PC-9 (cell line): Measurements from ENCODE around the gene DDX10. TPM values are rescaled to one million over a fixed set of nuclear protein-coding genes. Genes with fewer than 3 reads are reported as not detected.

ENCODE experiments used
- BruUV-seq: library from RNA; stranded (reverse); fragments of 400-500 nt; replicated peaks from 2 replicates; lab custom pipeline; 2021; lab: Mats Ljungman, UMichigan
- CTCF ChIA-PET: fragments of 300-600 bp; sonication (Branson Sonifier 250); formaldehyde crosslinking; loops from one replicate; lab custom pipeline; 2022; ENCODE audit warnings: antibody characterized with exemption; lab: Charles Lee
- POLR2A ChIA-PET: fragments of 300-600 bp; sonication (Branson Sonifier 250); formaldehyde crosslinking; loops from one replicate; lab custom pipeline; 2022; ENCODE audit warnings: antibody characterized with exemption; ENCODE audit not compliant: unreplicated experiment; lab: Charles Lee
- DNase-seq, 2 experiments: peaks; one replicate each; pipeline versions ENCODE4 v3.0.0 to v3.0.0-alpha.2; 2015 to 2022; ENCODE audit warnings: mixed read lengths in 1 of 2
- H2AFZ ChIP-seq: fragments of 200-600 bp; sonication (generic); 2 replicates; pipeline ENCODE4 v1.8.1; 2017; ENCODE audit warnings: antibody characterized with exemption
- H3F3A ChIP-seq: fragments of 200-600 bp; sonication (generic); 2 replicates; pipeline ENCODE4 v1.8.1; 2017; ENCODE audit warnings: antibody characterized with exemption, mild to moderate bottlenecking, low read depth; ENCODE audit not compliant: insufficient read depth
- H3K27ac ChIP-seq: fragments of 200-600 bp; sonication (generic); 2 replicates; pipeline ENCODE4 v1.6.1; 2016; ENCODE audit warnings: mixed run types
- H3K27me3 ChIP-seq: fragments of 200-600 bp; sonication (generic); 2 replicates; pipeline ENCODE4 v1.6.1; 2016; ENCODE audit warnings: low read depth, mixed run types; ENCODE audit not compliant: insufficient read depth
- H3K36me3 ChIP-seq: fragments of 200-600 bp; sonication (generic); 2 replicates; pipeline ENCODE4 v1.6.1; 2016; ENCODE audit warnings: low read depth, mixed run types
- H3K4me1 ChIP-seq: fragments of 200-600 bp; sonication (generic); replicated peaks from 2 replicates; pipeline ENCODE4 v1.6.1; 2016; ENCODE audit warnings: mixed run types; ENCODE audit not compliant: insufficient read depth
- H3K4me2 ChIP-seq: fragments of 200-600 bp; sonication (generic); 2 replicates; pipeline ENCODE4 v1.6.1; 2017; ENCODE audit warnings: mixed run types
- H3K4me3 ChIP-seq: fragments of 200-600 bp; sonication (generic); 2 replicates; pipeline ENCODE4 v1.6.1; 2016; ENCODE audit warnings: mixed run types
- H3K79me2 ChIP-seq: fragments of 200-600 bp; sonication (generic); 2 replicates; pipeline ENCODE4 v1.6.1; 2017; ENCODE audit warnings: low read depth, mixed run types
- H3K9me2 ChIP-seq: fragments of 200-600 bp; sonication (generic); 2 replicates; pipeline ENCODE4 v1.8.1; 2017; ENCODE audit warnings: mild to moderate bottlenecking; ENCODE audit not compliant: insufficient read depth
- H3K9me3 ChIP-seq: fragments of 200-600 bp; sonication (generic); 2 replicates; pipeline ENCODE4 v1.8.1; 2016; ENCODE audit warnings: low read depth; ENCODE audit not compliant: insufficient read depth
- H4K20me1 ChIP-seq: fragments of 200-600 bp; sonication (generic); 2 replicates; pipeline ENCODE4 v1.8.1; 2017; ENCODE audit not compliant: insufficient read depth
- EZH2 ChIP-seq: fragments of 200-600 bp; sonication (generic); IDR thresholded peaks from 2 replicates; pipeline ENCODE4 v1.8.0; 2017; ENCODE audit warnings: antibody characterized with exemption, low read depth
- intact Hi-C: fragments of 100-400 bp; cut with micrococcal nuclease; formaldehyde crosslinking; loops from one replicate; pipeline ENCODE4 v1.10.0; 2022; ENCODE audit not compliant: unreplicated experiment
- total RNA-seq: library from RNA; stranded (reverse); gene quantifications from 2 replicates; pipeline ENCODE4 v1.2.3, GENCODE V29; 2021
- TF ChIP-seq, protein P1 (sequence below): fragments of 200-600 bp; sonication (generic); conservative IDR thresholded peaks from 2 replicates; pipeline ENCODE4 v1.6.1; 2017; ENCODE audit warnings: mixed run types, antibody characterized with exemption, mild to moderate bottlenecking, moderate library complexity

DDX10 gene
- total RNA-seq, 1 experiment from 2014 or later, result 26.4 TPM

DNA sequence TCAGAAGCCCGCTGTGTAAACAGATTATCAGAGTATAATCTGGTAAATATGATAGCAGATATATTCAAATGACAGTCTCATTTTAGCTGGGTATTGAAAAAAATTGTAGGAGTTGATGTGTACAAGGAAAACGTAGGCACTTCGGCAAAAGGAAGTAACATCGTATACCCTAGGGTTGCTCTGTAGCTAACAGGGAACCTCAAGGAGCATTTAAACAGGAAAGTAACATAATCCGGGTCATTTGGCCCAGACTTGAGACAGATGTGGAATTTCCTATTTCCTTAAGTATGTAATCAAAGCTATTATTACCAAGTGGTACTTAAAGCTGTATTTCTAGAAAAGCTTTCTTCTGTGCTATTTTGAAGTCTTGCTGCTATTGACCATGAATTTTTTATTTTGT, 215.6 kb downstream of the DDX10 start:
- CTCF ChIA-PET, result interaction anchor here (0.6 kb wide), 1 partner anchor 95 kb away, joined by 3 read pairs; no protein-coding TSS in a partner anchor
- POLR2A ChIA-PET, result no interaction called here
- H3K4me3 ChIP-seq, result no peak overlapping the region
- intact Hi-C loops, result no loop called here
- no peaks in the 10 kb centered on the region for H3K36me3 ChIP-seq
- H3K27ac ChIP-seq, result no peak overlapping the region
- no peaks in the 10 kb centered on the region for H3K79me2 ChIP-seq
- H2AFZ ChIP-seq, result no peak overlapping the region
- H3K27me3 ChIP-seq, result no peaks in the 10 kb centered on the region
- TF ChIP-seq, protein P1, sequence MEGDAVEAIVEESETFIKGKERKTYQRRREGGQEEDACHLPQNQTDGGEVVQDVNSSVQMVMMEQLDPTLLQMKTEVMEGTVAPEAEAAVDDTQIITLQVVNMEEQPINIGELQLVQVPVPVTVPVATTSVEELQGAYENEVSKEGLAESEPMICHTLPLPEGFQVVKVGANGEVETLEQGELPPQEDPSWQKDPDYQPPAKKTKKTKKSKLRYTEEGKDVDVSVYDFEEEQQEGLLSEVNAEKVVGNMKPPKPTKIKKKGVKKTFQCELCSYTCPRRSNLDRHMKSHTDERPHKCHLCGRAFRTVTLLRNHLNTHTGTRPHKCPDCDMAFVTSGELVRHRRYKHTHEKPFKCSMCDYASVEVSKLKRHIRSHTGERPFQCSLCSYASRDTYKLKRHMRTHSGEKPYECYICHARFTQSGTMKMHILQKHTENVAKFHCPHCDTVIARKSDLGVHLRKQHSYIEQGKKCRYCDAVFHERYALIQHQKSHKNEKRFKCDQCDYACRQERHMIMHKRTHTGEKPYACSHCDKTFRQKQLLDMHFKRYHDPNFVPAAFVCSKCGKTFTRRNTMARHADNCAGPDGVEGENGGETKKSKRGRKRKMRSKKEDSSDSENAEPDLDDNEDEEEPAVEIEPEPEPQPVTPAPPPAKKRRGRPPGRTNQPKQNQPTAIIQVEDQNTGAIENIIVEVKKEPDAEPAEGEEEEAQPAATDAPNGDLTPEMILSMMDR, result no peak
- TF ChIP-seq EZH2, result no peak
- H3K9me3 ChIP-seq, result no peaks in the 10 kb centered on the region
- H3F3A ChIP-seq, result no peaks in the 10 kb centered on the region; the same call in 1 of the 2 replicates
- no peaks in the 10 kb centered on the region for H4K20me1 ChIP-seq
- H3K4me2 ChIP-seq, result no peak overlapping the region
- no peaks in the 10 kb centered on the region for H3K9me2 ChIP-seq
- BruUV-seq, result no TSS peak
- no peaks in the 10 kb centered on the region for H3K4me1 ChIP-seq
- DNase-seq, result no peak

GRCh38 chr11:108881131-108881530, 216.3 kb downstream of the DDX10 start:
- CTCF ChIA-PET, result no interaction called here
- Histone ChIP-seq H3K4me1 (no peaks in the 10 kb centered on the region), H3K9me2 (no peaks in the 10 kb centered on the region), H3K4me2 (no peak overlapping the region), H3K36me3 (no peaks in the 10 kb centered on the region), H4K20me1 (no peaks in the 10 kb centered on the region), H3K9me3 (no peaks in the 10 kb centered on the region), H3K27me3 (no peaks in the 10 kb centered on the region), H3F3A (no peaks in the 10 kb centered on the region; the same call in 1 of the 2 replicates), H3K79me2 (no peaks in the 10 kb centered on the region), H2AFZ (no peak overlapping the region), H3K4me3 (no peak overlapping the region), H3K27ac (no peak overlapping the region)
- intact Hi-C loops, result no loop called here
- POLR2A ChIA-PET, result no interaction called here
- TF ChIP-seq, protein P1, result no peak
- TF ChIP-seq EZH2, result no peak
- no TSS peak for BruUV-seq
- DNase-seq, result no peak

DNA sequence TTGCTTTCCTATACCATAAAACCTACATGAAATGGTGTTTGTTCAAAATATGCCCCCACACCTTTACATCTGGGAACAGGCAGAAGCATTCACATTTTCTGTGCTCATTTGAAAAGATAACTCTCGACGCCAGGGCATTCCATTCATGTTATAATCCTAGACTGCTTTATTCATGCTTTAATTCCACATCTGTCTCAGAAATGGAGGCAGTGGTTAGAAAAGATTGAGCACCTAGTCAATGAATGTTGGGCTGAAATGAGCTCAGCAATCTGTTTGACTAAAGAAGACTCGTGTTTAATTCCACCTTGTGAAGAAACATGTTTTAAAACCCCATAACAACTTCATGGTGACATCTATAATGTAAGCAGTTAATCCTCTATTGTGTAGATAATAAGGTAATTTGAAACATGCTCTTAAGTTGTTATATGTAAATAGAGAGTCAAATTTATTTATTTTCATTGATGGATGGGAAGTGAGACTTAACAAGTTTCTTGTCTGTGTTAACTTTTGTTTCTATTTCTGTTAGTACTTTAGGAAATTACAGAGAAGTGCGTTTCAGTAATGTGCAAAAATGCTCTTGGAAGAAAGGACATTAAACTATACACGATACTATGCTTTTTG, 217.5 kb downstream of the DDX10 start:
- no peak for DNase-seq
- H3K27me3 ChIP-seq, result no peaks in the 10 kb centered on the region
- no peak overlapping the region for H3K27ac ChIP-seq
- no peaks in the 10 kb centered on the region for H4K20me1 ChIP-seq
- intact Hi-C loops, result no loop called here
- H3K4me2 ChIP-seq, result no peak overlapping the region
- no peaks in the 10 kb centered on the region for H3K36me3 ChIP-seq
- H3K79me2 ChIP-seq, result no peaks in the 10 kb centered on the region
- H3K4me1 ChIP-seq, result no peaks in the 10 kb centered on the region
- CTCF ChIA-PET, result no interaction called here
- H3K4me3 ChIP-seq, result no peak overlapping the region
- POLR2A ChIA-PET, result no interaction called here
- no peak overlapping the region for H2AFZ ChIP-seq
- H3F3A ChIP-seq, result no peaks in the 10 kb centered on the region; the same call in 1 of the 2 replicates
- no peak for TF ChIP-seq EZH2
- TF ChIP-seq, protein P1, result no peak
- H3K9me2 ChIP-seq, result no peaks in the 10 kb centered on the region
- no TSS peak for BruUV-seq
- H3K9me3 ChIP-seq, result no peaks in the 10 kb centered on the region
